Pons (tissue), 1 donor: ENCODE data around the gene ASS1.

ENCODE experiments used
- DNase-seq: peaks from one replicate; pipeline ENCODE4 v3.0.0-alpha.2; 2016; ENCODE audit warnings: low spot score

The ASS1 gene

DNA sequence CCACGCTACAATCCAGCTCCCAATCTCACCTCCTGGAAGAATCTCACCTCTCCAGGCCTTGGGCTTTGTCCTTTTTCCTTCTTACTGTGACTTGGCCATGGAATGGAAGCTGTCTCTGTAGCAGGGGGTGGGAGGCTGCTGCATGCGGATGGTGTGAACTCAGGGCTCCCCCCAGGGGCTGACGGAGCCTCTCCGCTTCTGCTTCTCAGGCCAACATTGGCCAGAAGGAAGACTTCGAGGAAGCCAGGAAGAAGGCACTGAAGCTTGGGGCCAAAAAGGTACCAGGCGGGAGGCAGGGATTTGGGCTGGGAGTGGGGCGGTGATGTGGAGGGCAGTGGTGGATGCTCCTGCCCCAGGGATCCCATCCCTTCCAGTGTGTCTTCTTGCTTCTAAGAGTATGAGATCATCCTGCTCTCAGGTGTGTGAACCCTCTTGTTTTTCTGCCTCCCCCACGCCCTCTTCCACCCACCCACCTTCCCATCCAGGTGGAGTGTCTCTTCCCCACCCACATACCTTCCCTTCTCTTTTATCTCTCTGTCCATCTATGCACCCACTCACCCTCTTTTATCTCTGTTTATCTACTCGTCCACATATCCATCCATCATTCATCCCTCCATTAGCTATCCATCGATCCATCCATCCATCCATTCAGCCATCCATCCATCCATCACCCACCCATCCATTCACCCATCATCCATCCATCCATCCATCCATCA is 9.5 kb downstream of the ASS1 start:
- DNase-seq = no peak

DNA sequence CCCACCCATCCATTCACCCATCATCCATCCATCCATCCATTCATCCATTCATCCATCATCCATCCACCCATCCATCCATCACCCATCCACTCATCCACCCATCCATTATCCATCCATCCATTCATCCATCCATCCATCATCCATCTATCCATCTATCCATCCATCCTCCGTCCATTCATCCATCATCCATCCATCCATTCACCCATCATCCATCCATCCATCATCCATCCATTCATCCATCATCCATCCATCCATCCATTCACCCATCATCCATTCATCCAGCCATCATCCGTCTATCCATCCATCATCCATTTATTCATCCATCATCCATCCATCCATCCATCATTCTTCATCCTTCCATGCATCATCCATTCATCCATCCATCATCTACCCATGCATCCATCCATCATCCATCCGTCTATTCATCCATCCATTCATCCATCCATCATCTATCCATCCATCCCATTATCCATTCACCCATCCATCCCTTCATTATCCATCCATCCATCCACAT is 10.1 kb downstream of the ASS1 start:
- DNase-seq = no peak

DNA sequence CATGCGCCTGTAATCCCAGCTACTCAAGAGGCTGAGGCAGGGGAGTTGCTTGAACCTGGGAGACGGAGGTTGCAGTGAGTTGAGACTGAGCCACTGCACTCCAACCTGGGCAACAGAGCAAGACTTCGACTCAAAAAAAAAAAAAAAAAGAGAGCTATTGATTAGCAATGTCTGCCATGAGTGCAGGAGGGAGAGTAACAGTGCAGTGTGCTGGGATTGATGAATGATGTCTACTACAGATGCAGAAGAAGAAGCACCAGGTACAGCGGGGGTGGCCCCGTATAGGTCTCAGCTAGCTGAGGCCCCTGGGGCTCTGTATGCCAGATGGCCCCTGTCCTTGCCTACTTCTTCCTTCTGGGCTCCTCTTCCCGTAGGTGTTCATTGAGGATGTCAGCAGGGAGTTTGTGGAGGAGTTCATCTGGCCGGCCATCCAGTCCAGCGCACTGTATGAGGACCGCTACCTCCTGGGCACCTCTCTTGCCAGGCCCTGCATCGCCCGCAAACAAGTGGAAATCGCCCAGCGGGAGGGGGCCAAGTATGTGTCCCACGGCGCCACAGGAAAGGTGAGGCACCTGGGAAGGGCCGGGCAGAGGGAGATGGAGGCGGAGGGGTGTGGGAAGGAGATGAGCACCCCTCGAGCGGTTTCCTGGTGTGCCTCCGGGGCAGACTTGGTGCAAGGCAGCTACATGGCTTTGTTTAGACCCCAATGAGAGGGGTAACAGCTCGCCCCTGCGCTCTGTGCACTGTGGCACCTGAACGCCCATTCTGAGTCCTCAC is 13.5 kb downstream of the ASS1 start:
- no peak for DNase-seq

DNA sequence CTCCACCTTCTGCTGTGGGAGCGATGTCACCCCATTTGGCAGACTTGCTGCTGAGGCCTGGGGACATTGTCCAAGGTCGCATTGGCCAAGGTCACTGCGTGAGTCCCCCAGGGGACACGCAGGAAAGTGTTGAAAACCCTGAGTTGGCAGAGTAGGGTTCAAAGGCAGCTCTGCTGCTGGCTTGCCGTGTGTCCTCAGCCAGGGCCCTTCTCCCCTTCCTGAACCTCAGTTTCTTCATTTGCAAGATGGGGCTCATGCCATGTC is 14.0 kb downstream of the ASS1 start:
- no peak for DNase-seq

DNA sequence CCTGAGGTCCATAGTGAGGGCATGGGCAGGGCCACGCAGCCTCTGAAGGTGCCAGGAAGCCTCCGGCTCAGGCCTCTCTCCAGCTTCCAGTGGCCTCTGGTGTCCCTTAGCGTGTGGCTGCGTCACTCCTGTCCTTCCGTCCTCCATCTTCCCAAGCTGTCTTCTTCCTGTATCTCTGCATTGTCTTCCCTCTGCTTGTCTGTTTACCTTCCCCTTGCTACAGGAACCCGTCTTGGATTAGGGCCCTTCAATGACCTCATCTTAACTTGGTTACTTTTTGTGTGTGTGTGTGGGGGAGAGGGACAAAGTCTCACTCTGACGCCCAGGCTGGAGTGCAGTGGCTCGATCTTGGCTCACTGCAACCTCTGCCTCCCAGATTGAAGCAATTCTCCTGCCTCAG is 14.4 kb downstream of the ASS1 start:
- no peak for DNase-seq

DNA sequence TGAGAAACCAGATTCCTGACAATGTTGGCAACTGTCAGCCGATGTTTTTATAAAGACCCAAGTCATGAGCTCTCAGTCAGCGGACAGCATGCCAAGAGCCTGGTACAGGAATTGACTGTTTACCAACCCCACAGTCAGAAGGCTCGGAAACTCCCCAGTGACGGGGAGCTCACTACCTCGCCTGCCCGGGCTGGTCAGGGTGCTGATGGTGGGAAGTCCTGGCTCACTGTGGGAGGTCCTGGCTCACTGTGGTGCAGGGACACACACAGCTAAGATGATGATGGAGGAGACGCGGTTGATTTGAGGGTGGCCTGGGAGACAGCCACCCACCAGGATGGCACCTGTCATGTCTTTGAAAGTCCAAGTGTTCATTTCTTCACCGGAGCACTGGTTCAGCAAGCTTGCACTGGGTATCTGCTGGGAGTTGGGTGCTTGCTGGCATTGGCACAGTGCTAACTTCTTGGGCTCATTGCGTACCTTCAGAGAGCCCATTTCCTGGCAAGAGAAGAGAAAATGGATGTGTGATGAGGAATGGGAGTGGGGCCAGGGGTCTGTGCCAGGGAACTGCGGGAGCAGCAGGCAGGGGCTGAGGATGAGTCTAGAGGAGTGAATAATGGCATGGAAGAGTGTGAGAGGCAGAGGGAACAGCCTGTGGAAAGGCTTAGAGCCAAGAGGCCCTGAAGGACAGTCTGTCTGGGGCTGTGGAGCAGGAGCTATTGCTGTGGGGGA is 15.3 kb downstream of the ASS1 start:
- DNase-seq = peak; percentile 33

DNA sequence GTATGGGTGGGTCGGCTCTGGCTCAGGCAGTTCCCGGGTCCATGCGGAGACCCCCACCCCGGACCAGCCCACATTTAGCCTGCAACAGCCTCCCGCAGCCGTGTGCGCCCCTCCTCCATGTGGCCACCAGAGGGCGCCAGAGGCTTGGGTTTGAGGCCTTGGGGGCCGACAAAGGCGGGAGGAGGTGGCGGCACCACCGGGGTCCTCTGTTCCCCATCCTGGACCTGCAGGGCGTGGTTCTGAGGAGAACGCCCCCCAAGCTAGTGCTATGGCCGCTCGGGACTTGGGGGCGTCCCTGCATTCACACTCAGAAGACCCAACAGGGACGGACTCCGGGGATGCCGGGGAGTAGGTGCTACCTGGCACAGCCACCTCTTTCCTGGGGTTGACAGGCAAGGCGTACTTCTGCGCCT is 16.5 kb downstream of the ASS1 start:
- peak; percentile 14 for DNase-seq

DNA sequence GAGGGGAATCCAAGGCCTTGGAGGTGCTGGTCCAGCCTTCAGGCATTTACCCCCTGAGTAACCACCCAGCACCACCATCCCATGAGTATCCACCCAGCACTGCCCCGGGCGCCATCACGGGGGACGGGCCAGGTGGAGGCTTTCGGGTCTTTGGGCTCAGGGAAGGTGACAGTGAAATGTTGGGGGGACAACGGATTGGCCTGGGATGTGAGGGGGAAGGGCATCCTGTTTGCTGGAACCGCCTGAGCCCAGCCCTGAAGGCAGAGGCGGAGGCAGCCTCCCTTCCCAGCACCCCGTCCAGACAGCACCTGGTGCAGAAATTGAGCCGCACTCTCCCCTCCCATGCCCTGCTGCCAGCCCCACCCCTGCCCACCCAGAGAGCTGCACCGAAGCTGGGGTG is 17.0 kb downstream of the ASS1 start:
- no peak for DNase-seq

DNA sequence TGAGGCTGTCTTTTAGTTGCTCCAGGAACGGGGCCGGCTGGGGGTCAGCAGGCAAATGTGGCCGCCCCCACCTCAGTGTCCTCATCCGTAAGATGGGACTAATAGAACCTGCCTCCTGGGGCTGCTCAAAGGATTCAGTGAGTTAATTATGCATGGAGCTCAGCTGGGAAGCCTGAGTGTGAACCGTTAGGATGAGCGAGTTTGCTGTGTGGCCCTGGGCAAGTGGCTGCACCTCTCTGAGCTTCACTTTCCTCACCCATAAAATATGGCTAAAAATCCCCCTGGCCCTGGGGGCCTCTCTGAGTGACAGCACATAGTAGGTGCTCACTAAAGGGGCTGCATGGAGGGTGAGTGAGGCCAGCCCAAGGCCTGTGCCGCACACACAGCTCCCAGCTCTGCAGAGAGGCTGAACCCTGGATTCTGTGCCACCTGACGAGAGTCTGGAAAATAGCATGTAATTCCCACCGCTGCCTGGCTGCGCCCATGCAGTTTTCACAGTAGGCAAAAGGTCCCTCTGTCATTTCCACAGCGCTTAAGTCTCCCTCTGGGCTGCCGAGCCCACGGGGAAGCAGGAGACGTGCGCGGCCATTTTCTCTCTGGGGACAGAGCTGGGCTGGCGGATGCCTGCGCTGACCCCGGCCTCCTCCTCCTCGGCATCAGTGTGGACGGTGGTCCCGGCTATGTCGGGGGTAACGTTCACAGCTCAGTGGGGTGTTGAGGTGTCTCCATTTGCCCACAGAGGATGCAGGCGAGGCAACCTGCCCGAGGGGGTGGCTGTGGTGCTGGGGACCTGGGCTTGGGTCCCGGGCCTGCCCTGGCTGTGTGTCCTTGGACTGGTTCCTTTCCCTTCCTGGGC is 18.2 kb downstream of the ASS1 start:
- DNase-seq = no peak

DNA sequence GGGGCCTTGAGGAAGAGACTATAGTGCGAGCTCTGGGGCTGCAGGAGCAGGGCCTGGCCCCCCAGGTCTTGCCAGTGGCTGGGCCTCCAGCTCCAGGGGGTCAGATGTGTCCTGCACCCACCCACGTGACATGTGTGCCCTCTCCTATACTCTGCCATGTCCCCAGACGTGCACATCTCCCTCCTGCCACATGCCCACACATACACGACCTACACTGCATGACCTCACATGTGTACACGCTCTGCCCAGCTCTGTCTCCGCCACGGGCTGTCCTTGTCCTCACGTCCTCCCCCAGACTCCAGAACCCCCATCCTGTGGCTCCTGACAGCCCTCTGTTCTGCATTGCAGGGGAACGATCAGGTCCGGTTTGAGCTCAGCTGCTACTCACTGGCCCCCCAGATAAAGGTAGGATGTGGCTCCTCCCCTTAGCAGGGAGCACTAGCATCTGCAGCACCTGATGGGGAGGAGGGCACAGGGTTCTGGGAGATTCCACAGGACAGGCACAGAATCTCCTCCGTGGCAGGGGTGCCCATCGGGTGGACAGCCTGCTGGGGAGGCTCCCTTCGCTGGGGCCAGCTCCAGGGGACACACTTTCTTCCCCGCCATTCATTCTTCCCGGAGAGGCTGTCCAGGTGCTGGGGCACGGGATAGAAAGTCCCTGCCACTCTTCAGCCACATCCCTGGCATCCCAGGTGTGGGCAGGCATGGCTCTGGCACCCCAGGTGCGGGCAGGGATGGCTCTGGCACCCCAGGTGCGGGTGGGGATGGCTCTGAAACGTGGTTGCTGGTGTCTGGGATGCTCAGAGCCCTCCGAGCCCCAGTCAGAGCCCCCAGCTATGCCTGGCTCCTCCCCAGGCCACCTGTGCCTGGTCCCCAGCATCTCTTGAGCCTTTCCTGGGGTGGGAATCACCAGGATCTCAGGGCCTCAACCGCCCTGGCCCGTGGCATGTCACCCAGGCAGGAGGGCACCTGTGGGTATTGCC is 19.3 kb downstream of the ASS1 start:
- no peak for DNase-seq

DNA sequence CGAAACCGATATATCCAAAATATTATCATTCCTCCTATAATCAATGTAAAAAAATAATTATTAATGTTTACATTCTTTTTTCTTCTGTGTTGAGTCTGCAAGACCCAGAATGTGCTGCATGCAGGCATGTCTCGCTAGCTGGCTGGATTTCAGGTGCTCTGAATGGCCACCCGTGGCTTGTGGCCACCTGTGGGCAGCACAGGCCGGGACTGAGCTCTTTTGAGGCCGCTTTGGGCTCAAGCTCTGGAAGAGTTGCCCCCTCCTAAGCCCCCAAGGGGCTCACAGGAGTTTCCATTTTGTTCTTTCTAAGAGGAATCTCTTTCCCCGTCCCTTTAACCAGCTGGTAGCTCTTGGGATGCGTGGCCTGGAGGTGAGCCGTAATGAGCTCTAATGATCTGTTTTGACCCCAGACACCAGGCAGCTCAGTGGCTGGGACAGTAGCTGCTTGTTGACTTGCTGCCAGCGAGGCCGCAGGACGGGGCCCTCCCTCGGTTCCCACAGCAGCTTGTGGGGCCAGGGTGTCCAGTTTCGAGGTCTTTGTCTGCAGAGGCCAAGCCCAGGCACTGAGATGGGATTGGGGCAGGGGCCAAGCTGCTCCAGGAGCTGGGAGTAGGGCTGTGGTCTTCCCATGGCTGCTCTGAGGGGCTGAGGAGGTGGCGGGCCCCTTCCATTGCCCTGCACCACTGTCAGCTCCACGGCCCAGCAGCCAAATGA is 20.8 kb downstream of the ASS1 start:
- DNase-seq = no peak

DNA sequence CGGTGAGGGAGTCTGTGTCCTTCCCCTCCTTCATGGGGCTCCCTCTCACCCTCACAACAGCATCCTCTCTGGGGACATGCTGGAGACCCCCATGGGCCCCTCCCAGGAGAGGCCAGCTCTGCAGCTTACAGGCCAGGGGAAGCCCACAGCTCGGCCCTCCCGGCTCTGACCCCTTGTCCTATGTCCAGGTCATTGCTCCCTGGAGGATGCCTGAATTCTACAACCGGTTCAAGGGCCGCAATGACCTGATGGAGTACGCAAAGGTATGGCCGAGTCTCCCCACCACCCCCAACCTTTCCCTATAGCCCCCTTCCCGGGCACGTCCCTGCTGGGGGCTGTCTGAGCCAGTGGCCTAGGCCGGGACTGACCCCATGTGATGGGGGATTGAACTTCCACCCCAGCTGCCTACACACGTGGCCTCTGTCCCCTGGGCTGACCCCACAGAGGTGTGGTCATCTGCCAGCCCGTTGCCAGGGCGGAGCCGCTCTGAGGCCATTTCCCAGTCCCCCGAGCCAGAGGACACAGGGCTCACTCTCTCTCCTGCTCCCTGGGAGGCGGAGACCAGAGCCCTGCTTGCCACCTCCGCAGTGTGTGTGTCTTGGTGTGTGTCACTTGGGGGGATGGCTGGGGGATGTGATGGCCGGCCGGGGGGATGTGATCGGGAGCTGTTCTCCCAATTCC is 21.9 kb downstream of the ASS1 start:
- no peak for DNase-seq

DNA sequence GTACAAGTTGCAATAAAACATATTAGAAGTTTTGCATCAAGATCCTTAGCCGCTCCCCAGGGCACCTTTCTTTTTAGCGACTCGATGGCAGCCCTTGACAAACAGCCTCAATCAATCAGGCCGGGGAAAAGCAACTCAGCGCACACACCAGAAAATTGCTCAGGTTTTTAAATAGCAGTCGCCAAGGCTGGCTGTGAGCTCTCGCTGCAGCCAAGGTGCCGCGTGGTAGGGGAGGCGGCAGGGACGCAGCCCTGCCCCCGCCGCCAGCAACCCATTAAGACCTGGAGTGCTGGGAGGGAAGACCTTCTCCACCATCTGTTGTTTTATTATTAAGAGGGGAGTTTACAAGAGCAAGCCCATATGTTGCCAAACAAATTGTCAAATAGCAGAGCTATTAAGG is 22.6 kb downstream of the ASS1 start:
- no peak for DNase-seq

DNA sequence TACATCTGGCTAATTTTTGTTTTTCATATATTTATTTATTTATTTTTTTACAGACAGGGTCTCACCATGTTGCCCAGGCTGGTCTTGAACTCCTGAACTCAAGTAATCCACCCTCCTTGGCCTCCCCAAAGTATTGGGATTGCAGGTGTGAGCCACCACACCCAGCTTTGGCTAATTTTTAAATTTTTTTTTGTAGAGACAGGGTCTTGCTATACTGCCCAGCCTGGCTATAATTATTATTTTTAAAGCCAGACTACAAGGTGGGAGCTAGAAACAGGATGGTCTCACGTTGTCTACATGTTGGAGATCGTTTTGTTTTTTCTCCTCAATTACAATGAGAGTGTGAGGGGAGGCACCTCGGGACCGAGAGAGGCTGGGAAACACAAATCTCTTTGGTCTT is 23.8 kb downstream of the ASS1 start:
- DNase-seq = no peak

DNA sequence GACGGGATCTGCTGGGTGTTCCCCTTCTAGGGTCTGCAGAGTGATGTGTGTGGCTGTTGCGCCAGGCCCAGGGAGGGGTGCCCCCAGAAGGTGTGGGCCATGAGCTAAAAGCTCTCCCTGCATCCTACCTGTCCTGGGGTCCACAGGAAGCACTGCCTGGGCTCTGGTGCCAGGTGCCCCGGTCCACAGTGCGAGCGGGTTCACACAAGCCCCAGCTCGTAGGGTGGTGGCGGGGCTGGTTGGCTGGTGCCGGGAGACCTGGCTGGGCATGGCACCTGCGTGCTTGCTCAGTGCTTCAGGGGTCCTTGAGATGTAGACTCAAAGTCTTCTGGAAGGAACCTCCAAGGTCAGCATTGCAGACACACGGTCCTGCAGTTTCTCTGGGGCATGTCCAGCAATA is 25.5 kb downstream of the ASS1 start:
- DNase-seq = no peak

DNA sequence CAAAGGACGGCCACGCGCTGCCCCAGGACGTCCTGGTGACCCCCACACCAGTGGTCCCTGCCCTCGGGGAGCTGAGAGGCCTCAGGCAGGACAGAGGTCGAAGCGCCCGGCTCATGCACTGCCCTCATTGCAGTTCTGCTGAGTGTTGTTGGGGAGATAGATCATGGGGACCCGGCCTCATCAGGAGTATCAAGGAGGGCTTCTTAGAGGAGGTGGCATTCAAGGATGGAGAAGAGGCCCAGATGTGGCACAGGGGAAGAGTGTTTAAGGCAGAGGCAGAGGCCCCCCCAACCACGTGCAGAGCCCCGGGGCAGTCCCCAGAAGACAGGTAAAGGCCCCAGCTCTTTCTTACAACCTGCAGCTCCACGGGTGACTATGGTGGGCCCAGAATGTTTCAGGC is 26.2 kb downstream of the ASS1 start:
- DNase-seq = no peak

DNA sequence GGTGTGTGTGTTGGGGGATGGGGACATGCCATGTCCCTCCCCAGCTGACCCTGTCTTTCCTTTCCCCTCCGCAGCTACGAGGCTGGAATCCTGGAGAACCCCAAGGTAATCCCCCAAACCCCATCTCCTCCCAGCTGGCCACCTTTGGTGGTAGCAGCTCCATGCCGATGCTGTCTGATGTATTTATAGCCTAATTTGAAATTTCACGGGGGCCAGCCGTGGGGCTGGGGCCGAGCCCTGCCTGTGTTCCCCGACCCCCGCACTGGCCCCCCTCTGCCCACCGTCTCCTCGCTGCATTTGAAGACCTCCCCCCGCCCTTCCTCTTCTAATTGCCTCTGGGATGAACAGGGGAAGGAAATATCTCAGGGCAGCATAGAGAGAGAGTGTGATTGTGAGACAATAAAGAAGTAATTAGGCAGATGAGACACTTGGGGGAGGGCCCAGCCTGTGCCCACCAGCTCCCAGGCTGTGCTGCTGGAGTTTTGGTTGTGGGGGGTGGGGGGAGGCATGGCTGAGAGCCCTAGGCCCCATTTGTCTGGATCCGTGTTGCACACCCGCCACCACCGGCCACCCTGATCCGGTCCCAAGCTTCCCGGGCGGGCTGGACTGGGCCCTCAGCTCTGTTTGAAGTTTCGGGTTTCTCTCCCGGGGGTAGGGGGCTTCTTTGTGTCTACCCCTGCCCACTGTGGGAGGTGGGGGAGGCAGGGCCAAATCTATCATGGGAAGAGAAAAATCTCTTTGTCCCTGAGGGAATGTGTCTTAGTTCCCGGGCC is 26.8 kb downstream of the ASS1 start:
- DNase-seq = no peak

DNA sequence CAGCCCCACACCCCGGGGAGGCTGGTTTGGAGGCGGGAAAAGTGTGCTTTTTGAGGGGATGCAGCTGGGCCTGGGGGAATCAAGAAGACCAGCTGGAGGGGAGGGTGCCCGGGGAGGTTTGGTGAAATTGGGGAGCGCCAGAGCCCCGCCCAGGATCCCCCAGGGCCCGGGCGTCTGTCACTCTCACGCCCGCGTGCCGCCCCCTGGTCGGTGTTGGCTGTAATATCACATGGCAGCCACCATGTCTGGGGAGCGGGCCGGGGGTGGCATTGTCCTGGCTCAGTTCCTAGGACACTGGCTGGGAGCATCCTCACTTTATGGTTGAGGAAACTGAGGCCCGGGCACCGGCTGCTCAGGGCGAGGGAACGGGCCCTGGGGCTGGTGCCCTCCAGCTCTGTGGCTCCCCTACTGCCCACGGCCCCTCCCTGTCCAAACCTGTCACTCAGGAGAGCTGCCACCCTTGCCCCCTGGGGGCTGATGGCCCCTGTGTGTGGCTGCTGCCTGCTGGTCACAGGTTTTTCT is 27.5 kb downstream of the ASS1 start:
- DNase-seq = no peak

DNA sequence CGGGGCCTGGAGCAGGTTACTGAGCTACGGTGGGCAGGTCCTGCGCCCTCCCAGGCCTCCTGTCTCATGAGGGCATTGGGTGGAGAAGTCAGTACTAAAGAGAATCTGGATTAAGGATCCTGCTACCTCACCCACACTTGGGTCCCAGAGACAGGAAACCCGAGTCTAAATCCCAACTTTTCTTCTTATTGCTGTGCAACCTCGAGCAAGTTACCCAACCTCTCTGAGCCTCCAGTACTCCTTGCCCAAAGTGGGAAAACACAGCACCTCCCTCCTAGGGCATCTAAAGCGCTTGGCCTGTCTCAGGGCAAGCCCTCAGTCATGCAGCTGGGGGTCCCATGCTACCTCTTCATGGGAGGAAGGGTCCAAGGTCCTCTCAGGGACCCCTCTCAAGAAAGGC is 28.2 kb downstream of the ASS1 start:
- no peak for DNase-seq
